Adrenal gland (tissue), 5 donors: Measurements from ENCODE around the gene TTC34.

ENCODE experiments used
- POLR2A ChIP-seq, 2 donors: fragments of 450-650 bp; IDR thresholded peaks; one replicate each; pipeline ENCODE4 v1.6.1; 2017; ENCODE audit warnings: antibody characterized with exemption in 2 of 2, mild to moderate bottlenecking in 2 of 2, moderate library complexity in 1 of 2
- TF ChIP-seq, protein P1 (sequence below), 6 experiments: fragments of 450-650 bp in 4 of 6; fragments of 200-600 bp in 2 of 6; sonication (generic) in 1 of 6; IDR thresholded peaks; 1 replicate in 5 of 6; 2 replicates in 1 of 6; pipeline versions ENCODE4 v1.5.1 to v1.8.0; 2016 to 2021; ENCODE audit warnings: antibody characterized with exemption in 6 of 6, mild to moderate bottlenecking in 2 of 6, moderate library complexity in 1 of 6
- donor health status: DM: no; HTN: no; CAD: no.

DNA sequence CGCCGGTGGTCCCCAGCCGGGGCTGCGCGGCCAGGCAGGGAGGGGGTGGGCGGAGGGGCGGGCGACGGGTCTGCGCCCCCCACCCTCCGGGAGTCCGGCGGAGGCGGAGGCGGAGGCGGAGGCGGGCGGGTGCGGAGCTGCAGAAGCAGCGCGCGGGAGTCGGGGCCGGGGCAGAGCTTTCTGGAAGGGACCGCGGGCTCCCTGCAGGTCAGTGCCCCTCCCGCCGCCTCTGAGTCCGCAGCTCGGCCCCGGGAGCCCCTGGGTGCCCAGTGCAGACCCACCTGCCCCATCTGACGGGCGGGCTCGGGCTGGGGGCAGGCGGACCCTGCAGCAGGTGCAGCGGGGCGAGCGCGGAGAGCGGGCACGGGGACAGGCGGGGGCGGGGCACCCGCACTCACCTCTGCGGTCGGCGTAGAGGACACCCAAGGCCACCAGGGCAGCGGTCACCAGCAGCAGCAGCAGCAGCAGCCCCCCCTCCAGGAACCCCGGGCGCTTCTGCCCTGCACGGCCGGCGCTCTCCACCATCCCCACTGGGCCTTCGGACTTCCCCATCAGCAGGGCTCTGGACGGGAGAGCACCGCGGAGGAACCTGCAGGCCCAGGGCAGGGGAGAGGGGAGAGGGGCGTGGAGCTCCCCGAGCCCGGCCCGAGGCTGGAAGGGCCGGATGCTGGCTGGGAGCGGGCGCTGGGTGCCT is 172.4 kb downstream of the TTC34 start:
- TF ChIP-seq, protein P1, sequence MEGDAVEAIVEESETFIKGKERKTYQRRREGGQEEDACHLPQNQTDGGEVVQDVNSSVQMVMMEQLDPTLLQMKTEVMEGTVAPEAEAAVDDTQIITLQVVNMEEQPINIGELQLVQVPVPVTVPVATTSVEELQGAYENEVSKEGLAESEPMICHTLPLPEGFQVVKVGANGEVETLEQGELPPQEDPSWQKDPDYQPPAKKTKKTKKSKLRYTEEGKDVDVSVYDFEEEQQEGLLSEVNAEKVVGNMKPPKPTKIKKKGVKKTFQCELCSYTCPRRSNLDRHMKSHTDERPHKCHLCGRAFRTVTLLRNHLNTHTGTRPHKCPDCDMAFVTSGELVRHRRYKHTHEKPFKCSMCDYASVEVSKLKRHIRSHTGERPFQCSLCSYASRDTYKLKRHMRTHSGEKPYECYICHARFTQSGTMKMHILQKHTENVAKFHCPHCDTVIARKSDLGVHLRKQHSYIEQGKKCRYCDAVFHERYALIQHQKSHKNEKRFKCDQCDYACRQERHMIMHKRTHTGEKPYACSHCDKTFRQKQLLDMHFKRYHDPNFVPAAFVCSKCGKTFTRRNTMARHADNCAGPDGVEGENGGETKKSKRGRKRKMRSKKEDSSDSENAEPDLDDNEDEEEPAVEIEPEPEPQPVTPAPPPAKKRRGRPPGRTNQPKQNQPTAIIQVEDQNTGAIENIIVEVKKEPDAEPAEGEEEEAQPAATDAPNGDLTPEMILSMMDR (IDR thresholded peaks at IDR 0.05) = no peak
- TF ChIP-seq POLR2A (IDR thresholded peaks at IDR 0.05) = no peak
